ENCODE measurements around the gene RABGAP1L.
A peak's percentile ranks its signal among the peaks of the same experiment; 100 is the strongest.
"Not testable (repeated sequence)": the region's sequence is repeated elsewhere in the genome, so short reads cannot be mapped to it uniquely, and the experiment has no call there.

RABGAP1L gene

DNA sequence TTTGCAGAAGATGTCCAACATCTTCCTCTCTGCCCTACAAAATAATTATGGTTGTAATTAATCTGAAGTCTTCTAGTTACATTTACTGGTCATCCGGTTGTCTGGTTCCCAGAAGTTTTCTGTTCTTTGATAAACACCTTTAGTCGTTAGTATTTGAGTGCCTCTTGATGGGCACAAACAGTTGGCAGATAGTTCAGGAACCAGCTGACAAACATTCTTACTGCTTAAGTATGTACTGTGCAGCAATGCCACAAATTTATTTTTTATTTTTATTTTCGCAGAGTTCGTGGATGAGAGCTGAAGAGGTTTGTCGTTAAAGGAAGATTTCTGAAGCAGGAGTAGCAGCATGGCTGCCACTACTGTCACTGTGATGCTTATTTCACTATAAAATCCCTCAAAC lies 84.7 kb downstream of the RABGAP1L start:
- H3K9me3 Mint-ChIP-seq, result peaks cover 8% of the 10 kb centered on the region
- no peak overlapping the region for H3K4me3 Mint-ChIP-seq
- peaks cover 29% of the 10 kb centered on the region for H3K36me3 Mint-ChIP-seq (ENCODE audit: low read depth)
- H3K27me3 Mint-ChIP-seq (ENCODE audit: low read depth, poor library complexity), result no peaks in the 10 kb centered on the region
- DNase-seq, result no peak
- peaks cover 5% of the 10 kb centered on the region for H3K4me1 Mint-ChIP-seq
- TF ChIP-seq, protein P1, sequence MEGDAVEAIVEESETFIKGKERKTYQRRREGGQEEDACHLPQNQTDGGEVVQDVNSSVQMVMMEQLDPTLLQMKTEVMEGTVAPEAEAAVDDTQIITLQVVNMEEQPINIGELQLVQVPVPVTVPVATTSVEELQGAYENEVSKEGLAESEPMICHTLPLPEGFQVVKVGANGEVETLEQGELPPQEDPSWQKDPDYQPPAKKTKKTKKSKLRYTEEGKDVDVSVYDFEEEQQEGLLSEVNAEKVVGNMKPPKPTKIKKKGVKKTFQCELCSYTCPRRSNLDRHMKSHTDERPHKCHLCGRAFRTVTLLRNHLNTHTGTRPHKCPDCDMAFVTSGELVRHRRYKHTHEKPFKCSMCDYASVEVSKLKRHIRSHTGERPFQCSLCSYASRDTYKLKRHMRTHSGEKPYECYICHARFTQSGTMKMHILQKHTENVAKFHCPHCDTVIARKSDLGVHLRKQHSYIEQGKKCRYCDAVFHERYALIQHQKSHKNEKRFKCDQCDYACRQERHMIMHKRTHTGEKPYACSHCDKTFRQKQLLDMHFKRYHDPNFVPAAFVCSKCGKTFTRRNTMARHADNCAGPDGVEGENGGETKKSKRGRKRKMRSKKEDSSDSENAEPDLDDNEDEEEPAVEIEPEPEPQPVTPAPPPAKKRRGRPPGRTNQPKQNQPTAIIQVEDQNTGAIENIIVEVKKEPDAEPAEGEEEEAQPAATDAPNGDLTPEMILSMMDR (IDR thresholded peaks at IDR 0.05), result no peak
- no peak overlapping the region for H3K27ac Mint-ChIP-seq

DNA sequence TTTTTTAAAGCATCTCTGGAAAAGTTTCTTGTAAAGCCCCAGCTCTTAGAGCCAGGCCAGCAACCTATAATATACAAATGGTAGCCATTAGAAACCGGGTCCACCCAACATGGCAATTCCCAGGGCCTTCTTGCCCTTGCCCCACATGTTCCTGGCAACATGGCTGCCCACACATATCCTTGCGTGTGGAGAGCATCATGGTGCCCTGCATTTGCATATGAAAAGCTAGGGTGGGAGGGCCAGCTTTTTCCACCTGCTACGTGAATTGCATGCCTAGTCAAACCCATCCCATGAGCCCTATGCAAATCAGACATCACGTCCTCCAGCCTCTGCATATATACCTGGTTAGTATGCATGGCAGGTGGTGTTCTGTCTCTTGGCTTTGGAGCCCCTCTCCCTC lies 88.2 kb downstream of the RABGAP1L start:
- H3K27ac Mint-ChIP-seq, result no peak overlapping the region
- no peaks in the 10 kb centered on the region for H3K27me3 Mint-ChIP-seq (ENCODE audit: low read depth, poor library complexity)
- no peaks in the 10 kb centered on the region for H3K9me3 Mint-ChIP-seq
- H3K4me3 Mint-ChIP-seq, result no peak overlapping the region
- TF ChIP-seq, protein P1 (IDR thresholded peaks at IDR 0.05), result no peak
- H3K36me3 Mint-ChIP-seq (ENCODE audit: low read depth), result peaks cover 19% of the 10 kb centered on the region
- H3K4me1 Mint-ChIP-seq, result no peaks in the 10 kb centered on the region
- no peak for DNase-seq

DNA sequence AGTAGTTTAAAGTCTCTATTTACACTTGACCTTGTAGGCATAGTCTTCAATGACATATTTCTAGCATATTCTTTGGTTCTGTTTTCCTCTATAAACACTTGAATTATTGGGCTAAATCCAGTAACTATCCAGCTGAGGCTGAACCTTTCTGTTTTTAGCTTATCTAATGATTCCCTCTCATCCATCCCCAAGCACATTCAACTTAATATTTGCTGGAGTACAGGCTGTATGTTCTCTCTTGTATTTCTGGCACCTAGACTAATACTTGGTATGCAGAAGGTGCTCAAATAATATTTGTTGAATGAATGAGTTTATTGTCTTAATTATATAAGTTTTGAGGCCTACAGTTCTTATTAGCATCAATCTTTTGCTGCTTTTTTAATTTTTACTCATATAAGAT lies 88.7 kb downstream of the RABGAP1L start:
- Mint-ChIP-seq H3K4me1 (no peaks in the 10 kb centered on the region), H3K27me3 (ENCODE audit: low read depth, poor library complexity) (no peaks in the 10 kb centered on the region), H3K4me3 (no peak overlapping the region), H3K9me3 (no peaks in the 10 kb centered on the region), H3K36me3 (ENCODE audit: low read depth) (peaks cover 14% of the 10 kb centered on the region), H3K27ac (no peak overlapping the region)
- no peak for DNase-seq
- TF ChIP-seq, protein P1 (IDR thresholded peaks at IDR 0.05), result no peak

DNA sequence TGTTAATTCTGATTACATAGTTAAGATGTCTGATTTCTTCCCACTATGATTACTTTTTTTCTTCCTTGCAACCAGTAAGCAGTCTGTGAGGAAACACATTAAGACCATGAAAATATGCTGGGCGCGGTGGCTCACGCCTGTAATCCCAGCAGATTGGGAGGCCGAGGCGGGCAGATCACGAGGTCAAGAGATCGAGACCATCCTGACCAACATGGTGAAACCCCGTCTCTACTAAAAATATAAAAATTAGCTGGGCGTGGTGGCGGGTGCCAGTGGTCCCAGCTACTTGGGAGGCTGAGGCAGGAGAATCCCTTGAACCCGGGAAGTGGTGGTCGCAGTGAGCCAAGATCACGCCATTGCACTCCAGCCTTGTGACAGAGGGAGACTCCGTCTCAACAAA lies 97.1 kb downstream of the RABGAP1L start:
- not testable (repeated sequence) for H3K4me1 Mint-ChIP-seq; H3K27ac Mint-ChIP-seq; H3K27me3 Mint-ChIP-seq (ENCODE audit: low read depth, poor library complexity); H3K9me3 Mint-ChIP-seq; DNase-seq; H3K4me3 Mint-ChIP-seq; H3K36me3 Mint-ChIP-seq (ENCODE audit: low read depth)

DNA sequence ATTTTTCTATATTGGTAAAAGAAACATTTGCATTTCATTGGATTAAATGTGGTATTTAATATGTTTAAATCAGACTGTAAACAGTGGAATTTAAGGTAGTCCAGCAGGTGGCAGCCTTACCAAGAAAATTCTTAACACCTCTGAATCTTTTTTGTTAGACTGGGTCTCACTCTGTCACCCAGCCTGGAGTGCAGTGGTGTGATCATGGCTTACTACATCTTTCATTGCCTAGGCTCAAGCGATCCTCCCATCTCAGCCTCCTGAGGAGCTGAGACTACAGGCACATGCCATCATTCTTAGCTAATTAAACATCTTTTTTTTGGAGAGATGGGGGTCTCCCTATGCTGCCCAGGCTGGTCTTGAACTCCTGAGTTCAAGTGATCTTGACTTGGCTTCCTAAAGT lies 98.8 kb downstream of the RABGAP1L start:
- Mint-ChIP-seq H3K27ac (no peak overlapping the region), H3K4me3 (no peak overlapping the region), H3K9me3 (no peaks in the 10 kb centered on the region), H3K4me1 (no peaks in the 10 kb centered on the region), H3K36me3 (ENCODE audit: low read depth) (no peaks in the 10 kb centered on the region), H3K27me3 (ENCODE audit: low read depth, poor library complexity) (peaks cover 2% of the 10 kb centered on the region)
- peak; percentile 55 for DNase-seq
- TF ChIP-seq, protein P1 (IDR thresholded peaks at IDR 0.05), result peak; percentile 61

DNA sequence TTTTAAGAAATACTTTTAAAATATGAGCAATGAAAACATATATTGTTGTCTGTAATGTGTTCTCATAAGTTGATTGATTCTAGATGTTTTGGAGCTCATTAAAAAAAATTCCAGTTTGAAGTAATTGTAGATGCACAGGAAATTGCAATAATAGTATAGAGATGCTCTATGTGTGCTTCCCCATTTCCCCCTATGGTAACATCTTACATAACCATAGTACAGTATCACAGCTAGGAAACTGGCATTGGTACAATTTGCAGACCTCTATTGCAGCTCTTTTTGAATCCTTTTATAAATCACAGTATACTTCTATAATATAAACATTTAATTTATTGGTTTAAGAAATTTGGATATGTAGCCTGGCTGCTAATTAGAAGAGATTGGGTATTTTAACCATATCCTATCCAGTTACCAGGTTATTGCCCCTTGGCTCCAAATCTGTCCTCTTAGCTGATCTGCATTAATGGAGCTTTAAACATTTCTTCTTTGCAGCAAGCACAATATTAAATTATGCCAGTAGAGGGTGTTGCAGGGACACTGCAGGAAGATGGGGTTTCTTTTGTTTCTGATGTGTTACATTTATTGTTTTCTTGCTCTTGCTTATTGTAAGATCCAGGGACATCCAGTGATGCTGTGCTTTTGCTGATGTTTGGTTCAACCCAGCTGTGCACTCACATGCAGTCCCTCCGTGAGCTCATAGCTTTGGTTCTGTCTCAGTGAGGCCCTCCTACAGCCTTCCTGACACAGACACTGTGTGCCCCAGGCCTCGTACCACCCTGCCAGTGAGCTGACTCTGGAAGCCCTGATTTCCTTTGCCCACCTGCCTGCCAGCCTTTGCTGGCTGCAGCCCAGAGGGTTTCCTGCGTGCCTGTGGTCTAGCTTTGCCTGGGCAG lies 103.3 kb downstream of the RABGAP1L start:
- Mint-ChIP-seq H3K4me3 (no peak overlapping the region), H3K4me1 (no peaks in the 10 kb centered on the region), H3K27me3 (ENCODE audit: low read depth, poor library complexity) (no peaks in the 10 kb centered on the region), H3K27ac (peak overlapping the region; percentile 84), H3K36me3 (ENCODE audit: low read depth) (no peaks in the 10 kb centered on the region), H3K9me3 (no peaks in the 10 kb centered on the region)
- DNase-seq, result no peak
- TF ChIP-seq, protein P1 (IDR thresholded peaks at IDR 0.05), result peak; percentile 66
